ENCODE data around the gene FGB. TPM values are rescaled to one million over a fixed set of nuclear protein-coding genes. Genes with fewer than 3 reads are reported as not detected.

FGB gene
- total and polyA plus RNA-seq, 2 of the 13 experiments (the other 11 are each of a cell fraction or from before 2014, with no cell fraction given) = 226 to 784 TPM

DNA sequence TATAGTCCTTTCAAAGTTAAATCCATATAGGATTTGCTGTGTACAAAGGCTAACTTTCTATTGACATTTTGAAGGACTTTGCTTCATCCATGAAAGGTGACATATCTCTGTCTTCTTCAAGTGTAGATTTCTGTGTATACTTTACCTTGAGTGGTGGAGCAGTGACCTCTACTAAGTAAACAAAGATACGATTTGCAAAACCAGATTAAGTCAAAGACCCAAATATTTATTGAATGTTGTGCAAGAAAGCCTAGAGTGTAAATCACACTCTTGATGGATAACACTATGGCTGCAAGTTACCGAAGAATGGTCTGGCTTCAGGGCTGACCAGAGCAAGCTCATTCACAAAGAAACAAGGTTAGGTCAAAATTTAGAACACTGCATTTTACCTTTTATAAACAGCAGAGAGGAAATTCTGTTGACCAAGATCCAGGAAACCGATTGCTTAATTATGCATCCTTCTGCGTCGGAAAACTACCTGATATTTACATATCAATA is 55.1 kb downstream of the FGB start (continued):
- TF ChIP-seq, protein P1, sequence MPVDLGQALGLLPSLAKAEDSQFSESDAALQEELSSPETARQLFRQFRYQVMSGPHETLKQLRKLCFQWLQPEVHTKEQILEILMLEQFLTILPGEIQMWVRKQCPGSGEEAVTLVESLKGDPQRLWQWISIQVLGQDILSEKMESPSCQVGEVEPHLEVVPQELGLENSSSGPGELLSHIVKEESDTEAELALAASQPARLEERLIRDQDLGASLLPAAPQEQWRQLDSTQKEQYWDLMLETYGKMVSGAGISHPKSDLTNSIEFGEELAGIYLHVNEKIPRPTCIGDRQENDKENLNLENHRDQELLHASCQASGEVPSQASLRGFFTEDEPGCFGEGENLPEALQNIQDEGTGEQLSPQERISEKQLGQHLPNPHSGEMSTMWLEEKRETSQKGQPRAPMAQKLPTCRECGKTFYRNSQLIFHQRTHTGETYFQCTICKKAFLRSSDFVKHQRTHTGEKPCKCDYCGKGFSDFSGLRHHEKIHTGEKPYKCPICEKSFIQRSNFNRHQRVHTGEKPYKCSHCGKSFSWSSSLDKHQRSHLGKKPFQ (CRISPR knock-in tag; IDR thresholded peaks at IDR 0.05; ENCODE audit: insufficient replicate concordance) = peak; percentile 24
- peak; percentile 67; the same call in 1 of the 2 replicates for TF ChIP-seq KMT2B (CRISPR knock-in tag; IDR thresholded peaks at IDR 0.05)
- peak; percentile 100 for TF ChIP-seq PITX1 (CRISPR knock-in tag; IDR thresholded peaks at IDR 0.05)
- no peak for TF ChIP-seq ZNF83 (CRISPR knock-in tag; IDR thresholded peaks at IDR 0.05; ENCODE audit: borderline replicate concordance)
- TF ChIP-seq SMAD3 (CRISPR knock-in tag; IDR thresholded peaks at IDR 0.05) = peak; percentile 97
- TF ChIP-seq, protein P2, sequence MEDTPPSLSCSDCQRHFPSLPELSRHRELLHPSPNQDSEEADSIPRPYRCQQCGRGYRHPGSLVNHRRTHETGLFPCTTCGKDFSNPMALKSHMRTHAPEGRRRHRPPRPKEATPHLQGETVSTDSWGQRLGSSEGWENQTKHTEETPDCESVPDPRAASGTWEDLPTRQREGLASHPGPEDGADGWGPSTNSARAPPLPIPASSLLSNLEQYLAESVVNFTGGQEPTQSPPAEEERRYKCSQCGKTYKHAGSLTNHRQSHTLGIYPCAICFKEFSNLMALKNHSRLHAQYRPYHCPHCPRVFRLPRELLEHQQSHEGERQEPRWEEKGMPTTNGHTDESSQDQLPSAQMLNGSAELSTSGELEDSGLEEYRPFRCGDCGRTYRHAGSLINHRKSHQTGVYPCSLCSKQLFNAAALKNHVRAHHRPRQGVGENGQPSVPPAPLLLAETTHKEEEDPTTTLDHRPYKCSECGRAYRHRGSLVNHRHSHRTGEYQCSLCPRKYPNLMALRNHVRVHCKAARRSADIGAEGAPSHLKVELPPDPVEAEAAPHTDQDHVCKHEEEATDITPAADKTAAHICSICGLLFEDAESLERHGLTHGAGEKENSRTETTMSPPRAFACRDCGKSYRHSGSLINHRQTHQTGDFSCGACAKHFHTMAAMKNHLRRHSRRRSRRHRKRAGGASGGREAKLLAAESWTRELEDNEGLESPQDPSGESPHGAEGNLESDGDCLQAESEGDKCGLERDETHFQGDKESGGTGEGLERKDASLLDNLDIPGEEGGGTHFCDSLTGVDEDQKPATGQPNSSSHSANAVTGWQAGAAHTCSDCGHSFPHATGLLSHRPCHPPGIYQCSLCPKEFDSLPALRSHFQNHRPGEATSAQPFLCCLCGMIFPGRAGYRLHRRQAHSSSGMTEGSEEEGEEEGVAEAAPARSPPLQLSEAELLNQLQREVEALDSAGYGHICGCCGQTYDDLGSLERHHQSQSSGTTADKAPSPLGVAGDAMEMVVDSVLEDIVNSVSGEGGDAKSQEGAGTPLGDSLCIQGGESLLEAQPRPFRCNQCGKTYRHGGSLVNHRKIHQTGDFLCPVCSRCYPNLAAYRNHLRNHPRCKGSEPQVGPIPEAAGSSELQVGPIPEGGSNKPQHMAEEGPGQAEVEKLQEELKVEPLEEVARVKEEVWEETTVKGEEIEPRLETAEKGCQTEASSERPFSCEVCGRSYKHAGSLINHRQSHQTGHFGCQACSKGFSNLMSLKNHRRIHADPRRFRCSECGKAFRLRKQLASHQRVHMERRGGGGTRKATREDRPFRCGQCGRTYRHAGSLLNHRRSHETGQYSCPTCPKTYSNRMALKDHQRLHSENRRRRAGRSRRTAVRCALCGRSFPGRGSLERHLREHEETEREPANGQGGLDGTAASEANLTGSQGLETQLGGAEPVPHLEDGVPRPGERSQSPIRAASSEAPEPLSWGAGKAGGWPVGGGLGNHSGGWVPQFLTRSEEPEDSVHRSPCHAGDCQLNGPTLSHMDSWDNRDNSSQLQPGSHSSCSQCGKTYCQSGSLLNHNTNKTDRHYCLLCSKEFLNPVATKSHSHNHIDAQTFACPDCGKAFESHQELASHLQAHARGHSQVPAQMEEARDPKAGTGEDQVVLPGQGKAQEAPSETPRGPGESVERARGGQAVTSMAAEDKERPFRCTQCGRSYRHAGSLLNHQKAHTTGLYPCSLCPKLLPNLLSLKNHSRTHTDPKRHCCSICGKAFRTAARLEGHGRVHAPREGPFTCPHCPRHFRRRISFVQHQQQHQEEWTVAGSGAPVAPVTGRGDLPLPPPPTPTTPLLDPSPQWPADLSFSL (CRISPR knock-in tag; IDR thresholded peaks at IDR 0.05) = 0 out of 2 replicates have a peak, but pooled peaks have one; percentile 36
- TF ChIP-seq ZNF335 (CRISPR knock-in tag; IDR thresholded peaks at IDR 0.05) = no peak
- TF ChIP-seq, protein P3, sequence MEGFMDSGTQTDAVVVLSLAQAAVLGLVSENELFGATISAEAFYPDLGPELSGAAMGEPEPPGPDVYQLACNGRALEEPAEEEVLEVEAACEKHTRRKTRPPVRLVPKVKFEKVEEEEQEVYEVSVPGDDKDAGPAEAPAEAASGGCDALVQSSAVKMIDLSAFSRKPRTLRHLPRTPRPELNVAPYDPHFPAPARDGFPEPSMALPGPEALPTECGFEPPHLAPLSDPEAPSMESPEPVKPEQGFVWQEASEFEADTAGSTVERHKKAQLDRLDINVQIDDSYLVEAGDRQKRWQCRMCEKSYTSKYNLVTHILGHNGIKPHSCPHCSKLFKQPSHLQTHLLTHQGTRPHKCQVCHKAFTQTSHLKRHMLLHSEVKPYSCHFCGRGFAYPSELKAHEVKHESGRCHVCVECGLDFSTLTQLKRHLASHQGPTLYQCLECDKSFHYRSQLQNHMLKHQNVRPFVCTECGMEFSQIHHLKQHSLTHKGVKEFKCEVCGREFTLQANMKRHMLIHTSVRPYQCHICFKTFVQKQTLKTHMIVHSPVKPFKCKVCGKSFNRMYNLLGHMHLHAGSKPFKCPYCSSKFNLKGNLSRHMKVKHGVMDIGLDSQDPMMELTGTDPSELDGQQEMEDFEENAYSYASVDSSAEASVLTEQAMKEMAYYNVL (CRISPR knock-in tag; IDR thresholded peaks at IDR 0.05; ENCODE audit: borderline replicate concordance) = peak; percentile 88; the same call in 1 of the 2 replicates
- no peak for TF ChIP-seq PRPF4 (IDR thresholded peaks at IDR 0.05; ENCODE audit: low read depth, low read length, poor library complexity, severe bottlenecking)
- no peak; the same call in 1 of the 2 replicates for TF ChIP-seq ZNF569 (CRISPR knock-in tag; IDR thresholded peaks at IDR 0.05; ENCODE audit: borderline replicate concordance)
- no peak; the same call in 1 of the 2 replicates for TF ChIP-seq ZNF136 (CRISPR knock-in tag; IDR thresholded peaks at IDR 0.05; ENCODE audit: low read depth)
- TF ChIP-seq, protein P4, sequence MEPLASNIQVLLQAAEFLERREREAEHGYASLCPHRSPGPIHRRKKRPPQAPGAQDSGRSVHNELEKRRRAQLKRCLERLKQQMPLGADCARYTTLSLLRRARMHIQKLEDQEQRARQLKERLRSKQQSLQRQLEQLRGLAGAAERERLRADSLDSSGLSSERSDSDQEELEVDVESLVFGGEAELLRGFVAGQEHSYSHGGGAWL (CRISPR knock-in tag; IDR thresholded peaks at IDR 0.05) = no peak
- peak; percentile 98 for TF ChIP-seq MEIS2 (CRISPR knock-in tag; IDR thresholded peaks at IDR 0.05)
- TF ChIP-seq ELF3 (CRISPR knock-in tag; IDR thresholded peaks at IDR 0.05) = peak; percentile 91
- peak; percentile 89; the same call in 1 of the 2 replicates for TF ChIP-seq ZNF205 (CRISPR knock-in tag; IDR thresholded peaks at IDR 0.05)
- peak; percentile 84 for TF ChIP-seq FOSL2 (CRISPR knock-in tag; IDR thresholded peaks at IDR 0.05)
- peak; percentile 100 for TF ChIP-seq ZBTB20 (CRISPR knock-in tag; IDR thresholded peaks at IDR 0.05; ENCODE audit: borderline replicate concordance, low read depth)
